Mesenchymal stem cell (in vitro differentiated cells and primary cell): ENCODE results near the gene NAALADL2.

Source experiments
- DNase-seq: peaks from one replicate; pipeline ENCODE4 v3.0.0-alpha.2; 2013
- H2AFZ ChIP-seq: one replicate; pipeline ENCODE4 v1.6.1; 2013; ENCODE audit warnings: low read depth, mild to moderate bottlenecking, control low read depth, inconsistent platforms, low read length, moderate library complexity
- H2AK5ac ChIP-seq: 2 replicates; pipeline ENCODE4 v1.6.1; 2013; ENCODE audit warnings: low read length, moderate library complexity, mild to moderate bottlenecking, inconsistent platforms; ENCODE audit not compliant: severe bottlenecking
- H2BK120ac ChIP-seq: one replicate; pipeline ENCODE4 v1.6.1; 2013; ENCODE audit warnings: low read depth, mild to moderate bottlenecking, inconsistent platforms, low read length, moderate library complexity
- H2BK12ac ChIP-seq, 2 experiments: one replicate each; pipeline ENCODE4 v1.6.1; 2013; ENCODE audit warnings: inconsistent platforms in 2 of 2, low read length in 2 of 2, mild to moderate bottlenecking in 2 of 2, moderate library complexity in 2 of 2, control low read depth in 1 of 2
- H2BK15ac ChIP-seq: one replicate; pipeline ENCODE4 v1.6.1; 2013; ENCODE audit warnings: mild to moderate bottlenecking, low read depth, inconsistent platforms; ENCODE audit not compliant: poor library complexity, severe bottlenecking
- H2BK5ac ChIP-seq: 2 replicates; pipeline ENCODE4 v1.6.1; 2013; ENCODE audit warnings: low read depth, mild to moderate bottlenecking, low read length, control low read depth, inconsistent platforms; ENCODE audit not compliant: poor library complexity, severe bottlenecking
- H3K14ac ChIP-seq, 2 experiments: one replicate each; pipeline ENCODE4 v1.6.1; 2013; ENCODE audit warnings: inconsistent platforms in 2 of 2, low read length in 2 of 2, control low read depth in 1 of 2, mild to moderate bottlenecking in 1 of 2, moderate library complexity in 1 of 2
- H3K18ac ChIP-seq, 2 experiments: one replicate each; pipeline ENCODE4 v1.6.1; 2013; ENCODE audit warnings: inconsistent platforms in 2 of 2, low read length in 2 of 2, control low read depth in 1 of 2, low read depth in 1 of 2, mild to moderate bottlenecking in 1 of 2
- H3K23ac ChIP-seq, 2 experiments: one replicate each; pipeline ENCODE4 v1.6.1; 2013; ENCODE audit warnings: inconsistent platforms in 2 of 2, low read length in 2 of 2, mild to moderate bottlenecking in 2 of 2, moderate library complexity in 2 of 2, control low read depth in 1 of 2
- H3K27ac ChIP-seq: 2 replicates; pipeline ENCODE4 v1.5.1; 2013; ENCODE audit warnings: mild to moderate bottlenecking, moderate library complexity, low read length, control low read depth, inconsistent platforms; ENCODE audit not compliant: poor library complexity, severe bottlenecking
- H3K27me3 ChIP-seq, 2 experiments: 2 replicates each; pipeline versions ENCODE4 v1.6.1 to v1.7.0; 2013; ENCODE audit warnings: low read length in 2 of 2, mild to moderate bottlenecking in 2 of 2, moderate library complexity in 2 of 2, control low read depth in 1 of 2, inconsistent platforms in 1 of 2; ENCODE audit not compliant: control insufficient read depth in 1 of 2, insufficient read depth in 1 of 2
- H3K36me3 ChIP-seq, 2 experiments: 2 replicates each; pipeline versions ENCODE4 v1.6.1 to v1.7.0; 2013; ENCODE audit warnings: low read length in 2 of 2, control low read depth in 1 of 2, inconsistent platforms in 1 of 2, low read depth in 1 of 2, mild to moderate bottlenecking in 1 of 2; ENCODE audit not compliant: insufficient read depth in 2 of 2, control insufficient read depth in 1 of 2
- H3K4ac ChIP-seq, 2 experiments: one replicate each; pipeline ENCODE4 v1.6.1; 2013; ENCODE audit warnings: inconsistent platforms in 2 of 2, low read length in 2 of 2, mild to moderate bottlenecking in 2 of 2, moderate library complexity in 2 of 2, control low read depth in 1 of 2, low read depth in 1 of 2
- H3K4me1 ChIP-seq: 2 replicates; pipeline ENCODE4 v1.6.1; 2013; ENCODE audit warnings: low read depth, low read length, control low read depth; ENCODE audit not compliant: control insufficient read depth, insufficient read depth
- H3K4me2 ChIP-seq: 2 replicates; pipeline ENCODE4 v1.6.1; 2013; ENCODE audit warnings: low read length, mild to moderate bottlenecking, inconsistent platforms; ENCODE audit not compliant: poor library complexity, severe bottlenecking
- H3K4me3 ChIP-seq, 2 experiments: 2 replicates each; pipeline versions ENCODE4 v1.5.1 to v1.7.0; 2013; ENCODE audit warnings: low read length in 2 of 2, mild to moderate bottlenecking in 2 of 2, control low read depth in 1 of 2, low read depth in 1 of 2; ENCODE audit not compliant: insufficient read depth in 1 of 2
- H3K79me1 ChIP-seq: replicated peaks from 2 replicates; pipeline ENCODE4 v1.6.1; 2013; ENCODE audit warnings: mild to moderate bottlenecking, control low read depth, low read length, inconsistent platforms; ENCODE audit not compliant: poor library complexity, severe bottlenecking
- H3K9ac ChIP-seq: 2 replicates; pipeline ENCODE4 v1.7.0; 2013; ENCODE audit warnings: mild to moderate bottlenecking, low read length, moderate library complexity
- H3K9me3 ChIP-seq: 2 replicates; pipeline ENCODE4 v1.7.0; 2013; ENCODE audit warnings: mild to moderate bottlenecking, low read length; ENCODE audit not compliant: control insufficient read depth
- H4K8ac ChIP-seq: one replicate; pipeline ENCODE4 v1.6.1; 2013; ENCODE audit warnings: inconsistent platforms, mild to moderate bottlenecking, low read length, moderate library complexity
- H4K91ac ChIP-seq: one replicate; pipeline ENCODE4 v1.6.1; 2013; ENCODE audit warnings: mild to moderate bottlenecking, low read length, inconsistent platforms
- WGBS: methylation state at CpG from one replicate; pipeline ENCODE4 v1.1.7; 2013; ENCODE audit warnings: mixed read lengths; 5-methylcytosine and 5-hydroxymethylcytosine counted together

The NAALADL2 gene

DNA sequence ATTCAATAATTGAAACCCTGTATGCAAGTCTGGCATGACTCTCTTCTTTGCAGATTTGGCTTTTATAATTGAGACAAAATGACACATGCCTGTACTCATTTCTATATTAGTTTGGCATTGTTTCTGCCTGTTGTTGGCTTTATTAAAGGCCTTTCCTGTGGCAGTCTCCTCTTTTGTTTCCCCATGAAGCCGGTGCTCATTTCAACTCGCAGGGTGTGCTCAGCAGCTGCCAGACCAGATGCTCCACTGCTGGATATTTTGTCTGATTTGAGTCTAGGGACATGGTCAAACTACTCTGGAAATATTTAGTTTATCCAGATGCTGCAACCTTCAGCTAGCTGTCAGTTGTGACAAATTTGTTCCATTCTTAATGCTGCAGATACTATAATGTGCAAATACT is 445.3 kb downstream of the NAALADL2 start:
- H3K36me3 ChIP-seq: no peaks in the 10 kb centered on the region
- WGBS: 41% methylated on average over 2 of the region's 2 CpGs
- no peak overlapping the region for H3K4me3 ChIP-seq
- H3K4ac ChIP-seq: no peak overlapping the region
- H2BK12ac ChIP-seq: no peak overlapping the region
- no peak overlapping the region for H2BK5ac ChIP-seq
- H3K14ac ChIP-seq: no peak overlapping the region
- peaks cover 1% of the 10 kb centered on the region for H3K4me1 ChIP-seq
- no peak overlapping the region for H4K91ac ChIP-seq
- no peak overlapping the region for H3K18ac ChIP-seq
- H3K27me3 ChIP-seq: no peaks in the 10 kb centered on the region
- no peak overlapping the region for H4K8ac ChIP-seq
- no peaks in the 10 kb centered on the region for H3K79me1 ChIP-seq
- H3K9me3 ChIP-seq: no peaks in the 10 kb centered on the region
- no peak overlapping the region for H2BK120ac ChIP-seq
- no peak overlapping the region for H3K4me2 ChIP-seq
- no peak overlapping the region for H2AFZ ChIP-seq
- no peak overlapping the region for H3K27ac ChIP-seq
- no peak overlapping the region for H3K9ac ChIP-seq
- H2AK5ac ChIP-seq: no peak overlapping the region
- DNase-seq: no peak
- no peak overlapping the region for H2BK15ac ChIP-seq
- no peak overlapping the region for H3K23ac ChIP-seq

GRCh38 chr3:175307642-175308041 is 448.5 kb downstream of the NAALADL2 start:
- no peak for DNase-seq
- Histone ChIP-seq H3K14ac (no peak overlapping the region), H3K27me3 (no peaks in the 10 kb centered on the region), H3K9me3 (no peaks in the 10 kb centered on the region), H2AK5ac (no peak overlapping the region), H3K79me1 (no peaks in the 10 kb centered on the region), H3K18ac (no peak overlapping the region), H4K8ac (no peak overlapping the region), H3K4me2 (no peak overlapping the region), H3K4me1 (peaks cover 1% of the 10 kb centered on the region), H2BK120ac (no peak overlapping the region), H3K9ac (peak overlapping the region; percentile 30), H3K36me3 (no peaks in the 10 kb centered on the region), H4K91ac (no peak overlapping the region), H2AFZ (no peak overlapping the region), H3K23ac (no peak overlapping the region), H3K4ac (no peak overlapping the region), H2BK5ac (no peak overlapping the region), H3K27ac (no peak overlapping the region), H3K4me3 (peak overlapping the region in 1 of 2 experiments; percentile 52), H2BK12ac (no peak overlapping the region), H2BK15ac (no peak overlapping the region)

- H3K23ac ChIP-seq: no peak overlapping the region
- peak overlapping the region in 1 of 2 experiments; percentile 52 for H3K4me3 ChIP-seq
- H2AK5ac ChIP-seq: no peak overlapping the region
- H4K91ac ChIP-seq: no peak overlapping the region
- peaks cover 1% of the 10 kb centered on the region for H3K4me1 ChIP-seq
- H3K27me3 ChIP-seq: no peaks in the 10 kb centered on the region
- no peak overlapping the region for H3K18ac ChIP-seq
- H4K8ac ChIP-seq: no peak overlapping the region
- no peak overlapping the region for H2AFZ ChIP-seq
- H2BK120ac ChIP-seq: no peak overlapping the region
- WGBS: 89% methylated on average over 6 of the region's 6 CpGs
- no peak overlapping the region for H3K4ac ChIP-seq
- no peak overlapping the region for H2BK5ac ChIP-seq
- H3K27ac ChIP-seq: peak overlapping the region; percentile 5
- H3K79me1 ChIP-seq: no peaks in the 10 kb centered on the region
- no peak overlapping the region for H2BK15ac ChIP-seq
- H3K36me3 ChIP-seq: no peaks in the 10 kb centered on the region
- no peak overlapping the region for H3K4me2 ChIP-seq
- no peaks in the 10 kb centered on the region for H3K9me3 ChIP-seq
- no peak overlapping the region for H3K14ac ChIP-seq
- no peak overlapping the region for H2BK12ac ChIP-seq
- H3K9ac ChIP-seq: peak overlapping the region; percentile 30
- no peak for DNase-seq
These were observed 449.0 kb downstream of the NAALADL2 start for GRCh38 chr3:175308097-175308496.

- H3K4me2 ChIP-seq: no peak overlapping the region
- H3K9me3 ChIP-seq: no peaks in the 10 kb centered on the region
- H4K8ac ChIP-seq: no peak overlapping the region
- no peak overlapping the region for H3K18ac ChIP-seq
- no peak overlapping the region for H2AFZ ChIP-seq
- H2AK5ac ChIP-seq: no peak overlapping the region
- H3K9ac ChIP-seq: no peak overlapping the region
- H2BK12ac ChIP-seq: no peak overlapping the region
- WGBS: no CpG with 5 or more reads among the region's 2 CpGs
- peaks cover 1% of the 10 kb centered on the region for H3K4me1 ChIP-seq
- no peak overlapping the region for H4K91ac ChIP-seq
- no peak overlapping the region for H3K14ac ChIP-seq
- H3K27me3 ChIP-seq: no peaks in the 10 kb centered on the region
- H2BK5ac ChIP-seq: no peak overlapping the region
- H3K36me3 ChIP-seq: no peaks in the 10 kb centered on the region
- H2BK120ac ChIP-seq: no peak overlapping the region
- H3K27ac ChIP-seq: no peak overlapping the region
- H3K23ac ChIP-seq: no peak overlapping the region
- no peak overlapping the region for H3K4me3 ChIP-seq
- no peaks in the 10 kb centered on the region for H3K79me1 ChIP-seq
- no peak overlapping the region for H2BK15ac ChIP-seq
- DNase-seq: no peak
- H3K4ac ChIP-seq: no peak overlapping the region
These were observed 450.9 kb downstream of the NAALADL2 start for GRCh38 chr3:175310046-175310445.
